A673 (cell line): ENCODE results near the gene SUV39H1.

Experiments
- CTCF ChIP-seq: fragments of 300-800, 200-600 bp; sonication (generic); conservative IDR thresholded peaks from 2 replicates; pipeline ENCODE4 v1.5.1; 2017; ENCODE audit warnings: low read depth, mild to moderate bottlenecking, antibody characterized with exemption, low read length, moderate library complexity, mixed read lengths
- EZH2 ChIP-seq: fragments of 200-600 bp; sonication (generic); IDR thresholded peaks from 2 replicates; pipeline ENCODE4 v1.6.1; 2017; ENCODE audit warnings: borderline replicate concordance, low read depth, mild to moderate bottlenecking, mixed read lengths, antibody characterized with exemption, low read length; ENCODE audit not compliant: poor library complexity, severe bottlenecking

GRCh38 chrX:48720577-48721250 lies 24.2 kb downstream of the SUV39H1 start:
- TF ChIP-seq CTCF, result no peak
- no peak for TF ChIP-seq EZH2
